HepG2 (cell line): ENCODE data around the gene FANCE. TPM values are rescaled to one million over a fixed set of nuclear protein-coding genes. Genes with fewer than 3 reads are reported as not detected.

Experiments used
- ATF7-NPFF ChIP-seq: sonication (generic); formaldehyde crosslinking; IDR thresholded peaks from 2 replicates; pipeline ENCODE4 v1.8.1; 2023; ENCODE audit warnings: mild to moderate bottlenecking, low read depth, missing genetic modification reagents, moderate library complexity
- PBX3 ChIP-seq: sonication (generic); formaldehyde crosslinking; IDR thresholded peaks from 2 replicates; pipeline ENCODE4 v1.8.1; 2023; ENCODE audit warnings: missing genetic modification reagents, inconsistent platforms, borderline replicate concordance
- REST ChIP-seq, 2 experiments: IDR thresholded peaks; 2 replicates each; pipeline ENCODE4 v1.6.1; 2011 to 2012; ENCODE audit warnings: low read length in 2 of 2, borderline replicate concordance in 1 of 2, low read depth in 1 of 2, mild to moderate bottlenecking in 1 of 2, moderate library complexity in 1 of 2
- SMARCE1 ChIP-seq: fragments of 450-650 bp; IDR thresholded peaks from 2 replicates; pipeline ENCODE4 v1.6.1; 2017; ENCODE audit warnings: borderline replicate concordance
- SNAPC5 ChIP-seq: sonication (generic); formaldehyde crosslinking; IDR thresholded peaks from 2 replicates; pipeline ENCODE4 v1.8.1; 2023; ENCODE audit warnings: mild to moderate bottlenecking, missing genetic modification reagents, borderline replicate concordance
- ZMYM2 ChIP-seq: sonication (generic); formaldehyde crosslinking; IDR thresholded peaks from 2 replicates; pipeline ENCODE4 v1.8.0; 2022; ENCODE audit warnings: mild to moderate bottlenecking, missing genetic modification reagents
- ZNF383 ChIP-seq: sonication (generic); formaldehyde crosslinking; IDR thresholded peaks from 2 replicates; pipeline ENCODE4 v1.4.0; 2020; ENCODE audit warnings: missing genetic modification reagents, mild to moderate bottlenecking, borderline replicate concordance
- ZNF580 ChIP-seq: IDR thresholded peaks from 2 replicates; pipeline ENCODE4 v1.6.1; 2016; ENCODE audit warnings: low read depth, borderline replicate concordance
- ZNF616 ChIP-seq: sonication (generic); formaldehyde crosslinking; IDR thresholded peaks from 2 replicates; pipeline ENCODE4 v1.5.0; 2020; ENCODE audit warnings: low read depth, mild to moderate bottlenecking, missing genetic modification reagents
- polyA plus RNA-seq, 8 experiments: library from polyadenylated mRNA; depleted of rRNA in 3 of 8; stranded (reverse) in 7 of 8; unstranded in 1 of 8; fragments of >200 nt; fragmentation: Illumina TruSeq in 4 of 8; extraction: Trizol in 4 of 8; gene quantifications; 2 replicates each; pipeline versions ENCODE4 v1.2.1 to v1.2.3, GENCODE V29; 2011 to 2016; ENCODE audit warnings: low read depth in 4 of 8, missing spikeins in 1 of 8, mixed read lengths in 1 of 8; ENCODE audit not compliant: insufficient read depth in 1 of 8
- total RNA-seq, 5 experiments: library from RNA; depleted of rRNA; stranded (reverse); fragments of >200 nt; fragmentation: Illumina TruSeq; extraction: Trizol; gene quantifications; 2 replicates each; pipeline ENCODE4 v1.2.3, GENCODE V29; 2016; ENCODE audit warnings: low read depth in 1 of 5

Gene FANCE
- total and polyA plus RNA-seq, 2 of the 13 experiments (the other 11 are each of a cell fraction or from before 2014, with no cell fraction given), result 7.1 to 11.2 TPM

- TF ChIP-seq REST (IDR thresholded peaks at IDR 0.05; ENCODE audit: borderline replicate concordance in 1 of 2, low read depth in 1 of 2, low read length in 2 of 2), result no peak
- TF ChIP-seq SNAPC5 (CRISPR knock-in tag), result no peak
- TF ChIP-seq PBX3, result no peak
- TF ChIP-seq ZNF616 (CRISPR knock-in tag), result no peak
- TF ChIP-seq SMARCE1, result no peak
- 0 out of 2 replicates have a peak, but pooled peaks have one; percentile 13 for TF ChIP-seq ZNF580 (CRISPR knock-in tag)
- no peak for TF ChIP-seq ZMYM2 (CRISPR knock-in tag)
- no peak for TF ChIP-seq ATF7-NPFF (CRISPR knock-in tag)
- TF ChIP-seq ZNF383 (CRISPR knock-in tag), result no peak
These were observed 19.8 kb downstream of the FANCE start (continued) for GRCh38 chr6:35471836-35472345.
